Liver (tissue), 9 donors: Measurements from ENCODE around the gene AHNAK2. TPM values are rescaled to one million over a fixed set of nuclear protein-coding genes. Genes with fewer than 3 reads are reported as not detected.

Experiments used
- DNase-seq: peaks from one replicate; pipeline ENCODE4 v3.0.0-alpha.2; 2017; ENCODE audit warnings: low spot score
- H3K27ac ChIP-seq, 2 donors: one replicate each; pipeline ENCODE4 v1.7.0; 2013; ENCODE audit warnings: inconsistent platforms in 2 of 2, low read length in 2 of 2, control low read depth in 1 of 2, low read depth in 1 of 2, mild to moderate bottlenecking in 1 of 2
- H3K27me3 ChIP-seq, 4 donors: one replicate each; pipeline versions ENCODE4 v1.6.1 to v1.7.0; 2013; ENCODE audit warnings: low read length in 3 of 4, inconsistent platforms in 1 of 4, mild to moderate bottlenecking in 1 of 4, moderate library complexity in 1 of 4; ENCODE audit not compliant: control insufficient read depth in 4 of 4, insufficient read depth in 4 of 4
- H3K36me3 ChIP-seq, 4 donors: one replicate each; pipeline versions ENCODE4 v1.6.1 to v1.7.0; 2013; ENCODE audit warnings: low read length in 3 of 4, mild to moderate bottlenecking in 3 of 4, low read depth in 1 of 4, moderate library complexity in 1 of 4; ENCODE audit not compliant: control insufficient read depth in 4 of 4, insufficient read depth in 3 of 4
- H3K4me1 ChIP-seq, 4 donors: one replicate each; pipeline versions ENCODE4 v1.6.1 to v1.7.0; 2013; ENCODE audit warnings: low read length in 3 of 4, mild to moderate bottlenecking in 3 of 4, moderate library complexity in 1 of 4; ENCODE audit not compliant: control insufficient read depth in 4 of 4, insufficient read depth in 4 of 4
- H3K4me3 ChIP-seq, 3 donors: one replicate each; pipeline versions ENCODE4 v1.6.1 to v1.7.0; 2013; ENCODE audit warnings: low read length in 3 of 3, control low read depth in 1 of 3, low read depth in 1 of 3, mild to moderate bottlenecking in 1 of 3
- H3K9ac ChIP-seq, 2 donors: one replicate each; pipeline ENCODE4 v1.7.0; 2013; ENCODE audit warnings: low read length in 2 of 2, mild to moderate bottlenecking in 2 of 2, moderate library complexity in 2 of 2, control low read depth in 1 of 2, low read depth in 1 of 2
- H3K9me3 ChIP-seq, 4 donors: one replicate each; pipeline versions ENCODE4 v1.6.1 to v1.7.0; 2013; ENCODE audit warnings: low read length in 3 of 4; ENCODE audit not compliant: control insufficient read depth in 4 of 4
- EGR1 ChIP-seq, 2 donors: IDR thresholded peaks; 2 replicates each; pipeline ENCODE4 v1.6.1; 2016 to 2018; ENCODE audit warnings: antibody characterized with exemption in 2 of 2, low read depth in 2 of 2
- FOXA2 ChIP-seq: IDR thresholded peaks from 2 replicates; pipeline ENCODE4 v1.6.1; 2016; ENCODE audit warnings: antibody characterized with exemption
- GABPA ChIP-seq, 2 donors: IDR thresholded peaks in 1 of 2; conservative IDR thresholded peaks in 1 of 2; 2 replicates each; pipeline ENCODE4 v1.6.1; 2016; ENCODE audit warnings: antibody characterized with exemption in 2 of 2, mild to moderate bottlenecking in 1 of 2, moderate library complexity in 1 of 2
- HNF4A ChIP-seq, 2 donors: conservative IDR thresholded peaks; 2 replicates each; pipeline ENCODE4 v1.6.1; 2016; ENCODE audit warnings: antibody characterized with exemption in 2 of 2, mild to moderate bottlenecking in 2 of 2
- HNF4G ChIP-seq: IDR thresholded peaks from 2 replicates; pipeline ENCODE4 v1.6.1; 2016; ENCODE audit warnings: antibody characterized with exemption
- NR2F2 ChIP-seq: IDR thresholded peaks from 2 replicates; pipeline ENCODE4 v1.6.1; 2016; ENCODE audit warnings: antibody characterized with exemption
- REST ChIP-seq: IDR thresholded peaks from 2 replicates; pipeline ENCODE4 v1.6.1; 2016; ENCODE audit warnings: antibody characterized with exemption, mild to moderate bottlenecking
- RXRA ChIP-seq, 2 donors: IDR thresholded peaks; 2 replicates each; pipeline ENCODE4 v1.6.1; 2017 to 2018; ENCODE audit warnings: antibody characterized with exemption in 2 of 2, mild to moderate bottlenecking in 1 of 2
- TAF1 ChIP-seq: conservative IDR thresholded peaks from 2 replicates; pipeline ENCODE4 v1.6.1; 2016; ENCODE audit warnings: antibody characterized with exemption, mild to moderate bottlenecking
- ZBTB33 ChIP-seq: IDR thresholded peaks from 2 replicates; pipeline ENCODE4 v1.6.1; 2016; ENCODE audit warnings: antibody characterized with exemption
- WGBS: extraction: QIAGEN DNeasy Blood & Tissue Kit; methylation state at CpG from one replicate; pipeline ENCODE4 v1.1.7; 2013; 5-methylcytosine and 5-hydroxymethylcytosine counted together
- polyA plus RNA-seq, 2 donors: library from polyadenylated mRNA; stranded (reverse) in 1 of 2; unstranded in 1 of 2; fragments of 200-250 nt in 1 of 2; fragments of >200 nt in 1 of 2; fragmentation: Nextera tagmentation in 1 of 2; extraction: Ambion mirVana in 1 of 2; gene quantifications; one replicate each; pipeline versions ENCODE4 v1.2.1 to v1.2.3, GENCODE V29; 2013 to 2015
- total RNA-seq, 2 donors: library from RNA; depleted of rRNA; stranded (reverse); fragments of >200 nt; gene quantifications; one replicate each; pipeline ENCODE4 v1.2.3, GENCODE V29; 2014
- TF ChIP-seq, protein P1 (sequence below): IDR thresholded peaks from 2 replicates; pipeline ENCODE4 v1.6.1; 2016; ENCODE audit warnings: antibody characterized with exemption
- donor health status: healthy.
- donor health status: healthy.
- donor health status: healthy.
- donor health status: healthy.
- donor health status: healthy.

AHNAK2 gene
- total and polyA plus RNA-seq, 4 donors: 0.05 to 2.6 (median 1.2) TPM

- Histone ChIP-seq H3K27me3 (peaks cover 0 to 3% (median under 1%) of the 10 kb centered on the region in 4 donors), H3K9me3 (no peaks in the 10 kb centered on the region), H3K9ac (no peak overlapping the region), H3K36me3 (no peaks in the 10 kb centered on the region), H3K4me1 (peaks cover 0 to 4% (median under 1%) of the 10 kb centered on the region in 4 donors), H3K27ac (no peak overlapping the region), H3K4me3 (no peak overlapping the region)
- 15% methylated on average over 12 of the region's 12 CpGs for WGBS
- TF ChIP-seq RXRA (IDR thresholded peaks at IDR 0.05) (no peak), HNF4G (no peak), HNF4A (conservative IDR thresholded peaks at IDR 0.05) (no peak), NR2F2 (no peak), REST (no peak)
- no peak for DNase-seq
These were observed 10.0 kb downstream of the AHNAK2 start for GRCh38 chr14:104968153-104968527.

GRCh38 chr14:104967386-104968152, 10.6 kb downstream of the AHNAK2 start:
- no peak overlapping the region for H3K4me3 ChIP-seq
- no peak overlapping the region for H3K27ac ChIP-seq
- H3K27me3 ChIP-seq: peaks cover 0 to 3% (median under 1%) of the 10 kb centered on the region in 4 donors
- no peak for DNase-seq
- TF ChIP-seq EGR1 (IDR thresholded peaks at IDR 0.05; ENCODE audit: low read depth in 2 of 2): no peak
- TF ChIP-seq GABPA (IDR thresholded peaks at IDR 0.05 in 1 of 2, conservative IDR thresholded peaks at IDR 0.05 in 1 of 2): no peak
- no peak overlapping the region for H3K9ac ChIP-seq
- peaks cover 0 to 4% (median under 1%) of the 10 kb centered on the region in 4 donors for H3K4me1 ChIP-seq
- no peaks in the 10 kb centered on the region for H3K9me3 ChIP-seq
- 4% methylated on average over 36 of the region's 36 CpGs for WGBS
- no peaks in the 10 kb centered on the region for H3K36me3 ChIP-seq

DNA sequence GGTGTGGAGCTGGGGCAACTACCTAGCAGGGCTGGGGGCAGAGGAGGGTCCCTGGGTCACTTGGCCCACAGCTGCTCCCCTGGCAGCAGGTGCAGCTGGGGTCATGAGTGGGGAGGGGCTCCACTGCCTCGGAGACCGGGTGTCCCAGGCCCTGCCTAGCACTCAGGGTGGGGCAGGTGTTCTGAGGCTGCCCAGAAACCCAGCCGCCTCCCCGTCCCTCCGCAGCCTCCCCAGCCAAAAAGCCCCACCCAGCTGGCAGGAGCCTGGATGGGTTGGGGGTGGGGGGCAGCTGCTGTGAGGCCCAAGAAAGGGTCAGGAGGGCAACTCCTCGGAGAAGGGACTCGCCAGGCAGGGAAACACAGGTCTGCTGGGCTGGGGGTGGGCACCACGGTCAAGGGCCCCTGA, 11.2 kb downstream of the AHNAK2 start:
- H3K27me3 ChIP-seq: peaks cover 0 to 3% (median under 1%) of the 10 kb centered on the region in 4 donors
- no peaks in the 10 kb centered on the region for H3K9me3 ChIP-seq
- WGBS: 39% methylated on average over 8 of the region's 8 CpGs
- no peak overlapping the region for H3K9ac ChIP-seq
- H3K27ac ChIP-seq: no peak overlapping the region
- peaks cover 0 to 4% (median under 1%) of the 10 kb centered on the region in 4 donors for H3K4me1 ChIP-seq
- H3K36me3 ChIP-seq: no peaks in the 10 kb centered on the region
- no peak for TF ChIP-seq TAF1
- no peak for TF ChIP-seq ZBTB33
- TF ChIP-seq, protein P1, sequence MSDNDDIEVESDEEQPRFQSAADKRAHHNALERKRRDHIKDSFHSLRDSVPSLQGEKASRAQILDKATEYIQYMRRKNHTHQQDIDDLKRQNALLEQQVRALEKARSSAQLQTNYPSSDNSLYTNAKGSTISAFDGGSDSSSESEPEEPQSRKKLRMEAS: no peak
- TF ChIP-seq FOXA2: no peak
- H3K4me3 ChIP-seq: no peak overlapping the region
- DNase-seq: no peak
